Right renal cortex interstitium (tissue), 3 donors: Measurements from ENCODE around the gene ZNF853. TPM values are rescaled to one million over a fixed set of nuclear protein-coding genes. Genes with fewer than 3 reads are reported as not detected.

Experiments used
- DNase-seq, 3 donors: peaks; one replicate each; pipeline ENCODE4 v3.0.0-alpha.2; 2013; ENCODE audit warnings: low read depth in 3 of 3, low spot score in 2 of 3
- polyA plus RNA-seq, 3 donors: library from polyadenylated mRNA; unstranded; fragments of 120-200 nt; gene quantifications; one replicate each; pipeline ENCODE4 v1.2.1, GENCODE V29; 2013; ENCODE audit not compliant: insufficient read length in 3 of 3

ZNF853 gene
- polyA plus RNA-seq, 3 donors = 15.0 to 16.8 (median 16.3) TPM

- no peak for DNase-seq
Measured at GRCh38 chr7:6604458-6604857, 11.0 kb upstream of the ZNF853 start.

GRCh38 chr7:6606866-6607583, 8.4 kb upstream of the ZNF853 start:
- no peak for DNase-seq

- no peak for DNase-seq
Measured at GRCh38 chr7:6607651-6608051, 7.8 kb upstream of the ZNF853 start.

- DNase-seq = no peak
Measured at GRCh38 chr7:6608081-6608480, 7.3 kb upstream of the ZNF853 start.

GRCh38 chr7:6608794-6609193, 6.6 kb upstream of the ZNF853 start:
- no peak for DNase-seq

- no peak for DNase-seq
Measured at GRCh38 chr7:6612819-6613218, 2.6 kb upstream of the ZNF853 start.

GRCh38 chr7:6613706-6614105, 1.7 kb upstream of the ZNF853 start:
- no peak for DNase-seq

- no peak for DNase-seq
Measured at GRCh38 chr7:6615723-6616555, 529 bp downstream of the ZNF853 start.

GRCh38 chr7:6616854-6617643, 1.6 kb downstream of the ZNF853 start:
- DNase-seq = no peak

- no peak for DNase-seq
Measured at GRCh38 chr7:6618621-6619020, 3.2 kb downstream of the ZNF853 start.

GRCh38 chr7:6619961-6620360, 4.6 kb downstream of the ZNF853 start:
- no peak for DNase-seq

GRCh38 chr7:6621195-6622133, 6.1 kb downstream of the ZNF853 start:
- DNase-seq = no peak

- no peak for DNase-seq
Measured at GRCh38 chr7:6622134-6622710, 6.8 kb downstream of the ZNF853 start.

- no peak for DNase-seq
Measured at GRCh38 chr7:6623589-6624245, 8.3 kb downstream of the ZNF853 start.

- no peak for DNase-seq
Measured at GRCh38 chr7:6624246-6624611, 8.8 kb downstream of the ZNF853 start.

GRCh38 chr7:6628045-6628444, 12.6 kb downstream of the ZNF853 start:
- DNase-seq = no peak

GRCh38 chr7:6630007-6630849, 14.8 kb downstream of the ZNF853 start:
- DNase-seq = no peak

GRCh38 chr7:6631605-6632004, 16.2 kb downstream of the ZNF853 start:
- DNase-seq = no peak
